Suppressor macrophage treated with lipopolysaccharide for 4 hours (primary cell): ENCODE measurements around the gene ZNF668.
"Not testable (repeated sequence)": the region's sequence is repeated elsewhere in the genome, so short reads cannot be mapped to it uniquely, and the experiment has no call there.

Source experiments
- DNase-seq: peaks from one replicate; pipeline ENCODE4 v3.0.0-alpha.2; 2020

The ZNF668 gene

DNA sequence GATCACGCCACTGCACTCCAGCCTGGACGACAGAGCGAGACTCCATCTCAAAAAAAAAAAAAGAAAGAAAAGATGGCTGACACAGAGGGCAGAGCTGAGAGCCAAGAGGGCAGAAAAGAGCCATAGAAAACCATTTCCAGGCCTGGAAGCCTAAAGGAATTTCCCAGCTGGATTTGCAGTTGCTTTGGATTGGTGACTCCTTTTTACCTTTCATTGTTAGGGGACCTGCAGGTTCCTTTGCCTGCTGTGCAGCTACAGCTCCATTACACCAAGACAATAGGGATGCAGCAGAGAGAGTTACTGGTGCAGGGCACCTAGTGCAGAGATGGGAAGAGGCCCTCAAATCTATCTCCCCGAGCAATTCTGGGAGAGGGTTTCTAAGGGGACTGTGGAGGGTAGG, 18.4 kb downstream of the ZNF668 start:
- no peak for DNase-seq

DNA sequence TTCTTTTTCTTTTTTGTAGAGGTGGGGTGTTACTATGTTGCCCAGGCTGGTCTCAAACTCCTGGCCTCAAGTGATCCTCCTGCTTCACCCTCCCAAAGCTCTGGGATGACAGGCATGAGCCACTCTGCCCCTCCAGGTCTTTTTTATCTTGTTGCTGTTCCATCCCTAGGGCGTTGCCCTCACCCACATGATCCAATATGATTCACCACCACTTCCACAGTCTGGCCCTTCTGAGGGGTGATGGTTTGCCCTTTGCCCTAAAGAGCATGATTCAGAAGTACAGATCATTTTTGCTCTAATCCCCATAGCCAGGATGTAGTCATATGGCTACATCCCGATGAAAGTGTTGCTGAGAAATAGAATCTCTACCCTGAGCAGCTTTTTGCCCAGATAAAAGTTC, 21.9 kb downstream of the ZNF668 start:
- peak; percentile 88 for DNase-seq

DNA sequence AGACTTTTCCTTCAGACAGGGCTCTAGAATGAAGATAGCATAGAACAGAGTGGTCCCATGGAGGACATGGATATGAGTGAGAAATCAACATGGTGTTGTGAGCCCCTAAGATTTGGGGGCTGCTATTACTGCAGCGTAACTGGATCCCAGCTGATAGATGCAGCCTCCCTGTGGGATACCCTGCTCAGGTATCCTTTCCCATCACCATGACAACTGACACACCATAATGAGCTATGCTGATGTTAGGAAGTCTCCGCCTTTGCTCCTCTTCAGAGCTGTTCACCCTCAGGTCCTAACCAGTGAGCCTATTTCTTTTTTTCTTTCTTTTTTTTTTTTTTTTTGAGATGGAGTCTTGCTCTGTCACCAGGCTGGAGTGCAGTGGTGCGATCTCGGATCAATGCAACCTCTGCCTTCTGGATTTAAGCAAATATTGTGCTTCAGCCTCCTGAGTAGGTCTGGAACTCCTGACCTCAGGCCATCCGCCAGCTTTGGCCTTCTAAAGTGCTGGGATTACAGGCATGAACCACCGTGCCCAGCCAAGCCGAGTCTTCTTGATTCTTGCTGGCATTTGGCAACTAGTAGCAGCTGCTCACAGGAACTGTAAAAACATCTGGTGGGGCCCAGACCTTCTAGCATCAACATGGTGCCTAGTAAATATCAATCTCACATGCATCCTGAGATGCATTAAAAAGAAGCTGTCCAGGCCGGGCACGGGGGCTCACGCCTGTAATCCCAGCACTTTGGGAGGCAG, 23.6 kb downstream of the ZNF668 start:
- DNase-seq, result no peak

DNA sequence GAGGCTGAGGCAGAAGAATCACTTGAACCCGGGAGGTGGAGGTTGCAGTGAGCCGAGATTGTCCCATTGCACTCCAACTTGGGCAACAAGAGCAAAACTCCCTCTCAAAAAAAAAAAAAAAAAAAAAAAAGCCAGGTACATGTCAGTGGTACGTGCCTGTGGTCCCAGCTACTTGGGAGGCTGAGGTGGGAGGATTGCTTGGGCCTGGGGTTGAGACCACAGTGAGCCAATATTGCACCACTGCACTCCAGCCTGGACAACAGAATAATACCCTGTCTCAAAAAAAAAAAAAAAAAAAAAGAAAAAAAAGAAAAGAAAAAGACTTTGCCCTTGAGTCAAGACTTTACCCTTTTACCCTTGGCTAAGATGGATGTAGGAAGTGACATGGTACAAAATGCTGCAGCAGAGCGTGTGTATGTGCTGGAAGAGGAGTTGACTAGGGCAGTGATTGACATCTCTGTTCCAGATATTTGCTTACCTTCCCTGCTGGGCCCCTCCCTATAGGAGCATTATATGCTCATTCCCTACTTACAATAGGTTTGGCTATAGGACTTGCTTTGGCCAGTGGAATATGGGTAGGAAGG, 30.1 kb downstream of the ZNF668 start:
- no peak for DNase-seq

DNA sequence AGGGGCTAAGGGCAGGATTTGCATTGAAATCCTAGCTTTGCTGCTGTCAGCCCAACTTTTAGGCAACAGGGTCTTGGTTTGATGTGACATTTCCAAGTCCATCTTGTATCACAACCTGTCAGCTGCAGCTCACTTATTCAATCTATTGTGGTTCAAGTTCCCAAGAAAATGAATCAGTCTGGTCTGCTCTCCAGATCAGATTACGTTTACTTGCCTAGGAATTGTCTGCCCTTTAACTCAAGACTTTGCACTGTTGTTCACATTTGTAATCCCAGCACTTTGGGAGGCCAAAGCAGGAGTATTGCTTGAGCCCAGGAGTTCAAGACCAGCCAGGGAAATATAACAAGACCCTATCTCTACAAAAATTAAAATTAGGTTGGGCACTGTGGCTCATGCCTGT, 30.7 kb downstream of the ZNF668 start:
- no peak for DNase-seq

DNA sequence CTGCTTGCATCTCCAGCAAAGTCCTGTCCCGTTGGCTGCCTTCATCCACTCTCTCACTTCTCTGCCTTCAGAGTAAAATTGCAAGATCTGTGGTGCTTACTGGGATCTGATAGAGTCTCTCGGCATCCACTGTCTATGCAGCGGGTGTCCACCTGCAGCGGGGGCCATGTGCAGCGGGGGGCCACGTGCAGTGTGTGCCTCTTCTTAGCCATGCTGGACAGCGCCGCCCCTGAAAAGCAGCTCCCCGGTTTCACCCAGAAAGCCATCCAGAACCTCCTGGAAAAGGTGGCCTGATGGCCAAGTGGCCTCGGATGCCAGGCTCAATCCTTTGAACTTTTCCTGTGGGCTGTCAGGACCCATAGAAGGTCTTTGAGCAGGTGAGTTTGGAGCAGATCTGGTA, 31.2 kb downstream of the ZNF668 start:
- DNase-seq, result no peak

DNA sequence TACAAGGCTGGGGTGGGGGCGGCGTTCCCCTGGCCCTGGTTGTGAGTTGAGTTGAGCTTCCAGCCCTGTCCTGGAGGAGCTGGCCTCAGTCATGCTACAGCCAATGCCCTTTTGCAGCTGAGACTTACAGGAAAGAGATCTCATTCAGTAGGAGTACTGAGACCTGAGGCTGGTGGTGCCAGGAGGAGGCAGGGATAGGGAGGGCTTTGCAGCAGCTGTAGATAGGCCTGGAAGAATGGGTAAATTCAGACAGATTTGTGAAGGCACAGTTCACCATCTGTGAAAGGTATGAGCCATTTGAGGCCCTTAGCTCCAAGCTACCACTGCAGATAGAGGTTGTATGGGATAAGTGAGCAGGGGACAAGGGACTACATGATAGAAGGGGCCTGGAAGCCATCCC, 35.0 kb downstream of the ZNF668 start:
- DNase-seq, result no peak

DNA sequence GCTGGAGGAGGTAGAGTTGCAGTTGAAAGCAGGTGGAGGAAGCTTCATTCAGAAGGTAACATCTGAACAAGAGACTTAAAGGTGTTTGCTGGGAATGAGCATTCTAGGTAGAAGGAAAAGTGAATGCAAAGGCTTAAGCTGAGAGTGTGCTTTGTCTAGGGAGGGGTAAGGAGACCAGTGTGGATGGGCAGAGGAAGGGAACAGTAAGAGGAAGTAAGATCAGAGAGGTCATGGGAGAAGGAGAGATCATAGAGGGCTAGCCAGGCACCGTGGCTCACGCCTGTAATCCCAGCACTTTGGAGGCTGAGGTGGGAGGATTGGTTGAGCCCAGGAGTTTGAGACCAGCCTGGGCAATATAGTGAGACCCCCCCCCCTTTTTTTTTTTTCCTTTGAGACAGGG, 37.3 kb downstream of the ZNF668 start:
- peak; percentile 70 for DNase-seq

DNA sequence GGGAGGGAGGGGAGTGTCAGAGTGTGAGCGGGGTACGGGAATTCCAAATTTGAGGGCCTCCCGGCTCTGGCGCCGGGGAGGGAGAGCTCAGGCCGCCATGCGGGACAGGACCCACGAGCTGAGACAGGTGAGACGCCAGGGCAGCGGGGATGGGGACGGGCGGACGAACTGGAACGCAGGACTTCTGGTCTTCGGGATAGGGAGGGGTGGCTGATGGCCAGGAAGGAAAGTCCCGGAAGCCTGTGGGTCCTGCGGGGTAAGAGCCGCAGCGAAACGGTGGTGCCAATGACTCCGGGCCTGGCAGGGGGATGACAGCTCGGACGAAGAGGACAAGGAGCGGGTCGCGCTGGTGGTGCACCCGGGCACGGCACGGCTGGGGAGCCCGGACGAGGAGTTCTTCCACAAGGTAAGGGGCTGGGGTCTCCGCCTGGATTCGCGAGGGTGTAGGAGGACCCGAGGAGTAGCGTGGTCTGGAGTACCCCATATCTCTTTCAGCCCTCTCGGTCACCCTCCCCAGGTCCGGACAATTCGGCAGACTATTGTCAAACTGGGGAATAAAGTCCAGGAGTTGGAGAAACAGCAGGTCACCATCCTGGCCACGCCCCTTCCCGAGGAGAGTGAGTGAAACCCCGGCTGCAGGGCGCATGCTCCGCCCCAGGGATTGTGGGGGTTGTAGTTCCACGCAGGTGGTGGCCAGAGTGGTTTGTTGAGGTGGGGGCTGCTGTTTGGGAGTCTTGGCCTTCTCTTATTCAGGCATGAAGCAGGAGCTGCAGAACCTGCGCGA, 40.1 kb downstream of the ZNF668 start:
- DNase-seq, result peak; percentile 92

DNA sequence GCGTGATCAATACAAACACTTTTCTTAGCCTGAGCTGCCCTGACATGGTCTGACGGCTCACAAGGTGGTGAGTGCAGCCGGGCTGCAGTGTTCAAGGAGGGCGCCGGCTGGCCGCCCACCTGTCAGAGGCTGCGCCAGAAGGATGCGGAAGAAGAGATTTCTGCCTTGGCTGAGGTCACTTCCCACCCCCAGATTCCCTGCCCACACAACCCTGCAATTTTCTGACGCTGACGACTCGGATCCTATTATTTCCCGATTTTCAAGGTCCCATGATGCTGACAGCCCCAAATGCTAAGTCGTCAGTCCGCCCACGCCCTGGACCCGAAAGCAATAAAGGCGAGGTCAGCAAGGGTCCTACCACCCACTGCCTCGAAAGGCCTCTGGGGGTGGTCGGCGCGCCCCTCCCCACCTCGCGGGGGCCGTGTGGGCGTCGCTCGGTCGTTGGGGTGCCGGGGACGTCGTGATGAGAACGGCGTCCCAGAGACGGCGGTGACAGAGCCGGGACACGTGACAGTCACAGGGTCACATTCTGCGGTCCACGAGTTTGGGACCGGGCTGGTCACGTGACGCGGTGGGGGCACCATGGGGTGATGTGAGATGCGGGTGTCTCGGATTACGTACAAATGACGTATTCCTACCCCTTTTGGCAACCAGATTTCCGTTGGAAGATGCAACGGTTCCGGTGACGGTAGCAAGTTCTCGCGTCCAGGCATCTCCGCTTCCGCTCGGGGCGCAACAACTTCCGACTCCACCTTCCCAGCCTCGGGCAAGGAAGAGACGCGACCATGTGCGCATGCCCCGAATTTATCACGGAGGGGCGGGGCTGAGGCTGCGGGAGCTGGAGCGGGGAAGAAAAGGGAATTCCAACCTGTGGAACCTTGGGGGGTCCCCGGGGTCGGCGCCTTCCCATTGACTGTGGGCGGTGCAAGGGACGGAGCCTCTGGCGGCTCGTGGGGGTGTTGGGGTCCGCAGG, 41.0 kb downstream of the ZNF668 start, which contains the start of gene STX4:
TSS of gene STX4 (plus strand) at position 823 of the 973 bp plus-strand sequence. CDS start 248 bp downstream, outside the sequence.
- DNase-seq, result peak; percentile 99

DNA sequence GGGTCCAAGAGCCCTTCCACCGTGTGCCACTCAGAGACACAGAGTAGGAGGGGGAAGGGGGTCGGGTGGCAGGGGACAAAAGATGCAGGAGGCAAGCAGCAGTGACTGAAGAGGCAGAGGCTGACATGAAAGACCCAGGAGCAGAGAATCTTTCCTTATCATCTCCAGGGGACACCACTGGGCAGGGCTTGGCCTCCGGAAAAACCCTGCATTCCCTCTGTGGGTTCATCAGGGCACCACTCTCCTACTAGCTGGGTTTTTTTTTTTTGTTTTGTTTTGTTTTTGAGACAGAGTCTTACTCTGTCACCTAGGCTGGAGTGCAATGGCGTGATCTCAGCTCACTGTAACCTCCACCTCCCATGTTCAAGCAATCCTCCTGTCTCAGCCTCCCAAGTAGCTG, 42.8 kb downstream of the ZNF668 start:
- DNase-seq, result no peak

DNA sequence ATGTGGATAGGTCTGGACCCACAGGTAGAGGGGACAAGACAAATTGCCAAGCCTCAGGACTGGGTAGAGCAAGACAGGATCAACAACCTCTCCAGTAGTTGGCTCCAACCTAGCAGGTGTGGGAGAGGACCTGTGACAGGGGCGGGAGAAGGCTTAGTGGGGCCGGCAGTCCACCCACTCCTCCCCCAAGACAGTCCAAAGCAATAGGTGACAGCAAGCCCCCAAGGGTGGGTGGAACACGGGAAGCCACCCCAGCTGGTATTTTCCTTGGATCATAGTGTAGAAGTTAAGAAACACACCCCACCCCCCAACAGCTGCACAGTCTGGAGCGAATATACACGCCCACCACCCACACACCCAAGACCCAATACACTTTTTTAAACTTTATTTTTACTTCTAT, 44.8 kb downstream of the ZNF668 start:
- DNase-seq, result no peak

DNA sequence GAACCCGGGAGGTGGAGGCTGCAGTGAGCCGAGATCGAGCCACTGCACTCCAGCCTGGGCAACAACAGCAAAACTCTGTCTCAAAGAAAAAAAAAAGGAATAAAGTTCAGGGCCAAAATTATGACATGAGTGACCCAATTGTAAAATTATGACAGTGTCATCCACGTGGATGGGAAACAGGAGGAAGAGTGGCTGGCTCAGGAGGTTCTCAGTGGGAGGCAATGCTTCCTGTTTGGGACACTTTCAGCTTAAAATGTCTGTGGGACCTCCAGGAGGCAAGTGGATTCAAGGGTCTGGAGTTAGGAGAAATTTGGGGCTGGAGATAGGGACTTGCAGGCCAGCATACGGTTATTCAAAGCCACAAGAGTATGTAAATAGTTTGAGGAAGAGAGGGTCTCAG, 48.7 kb downstream of the ZNF668 start:
- DNase-seq, result peak; percentile 77

DNA sequence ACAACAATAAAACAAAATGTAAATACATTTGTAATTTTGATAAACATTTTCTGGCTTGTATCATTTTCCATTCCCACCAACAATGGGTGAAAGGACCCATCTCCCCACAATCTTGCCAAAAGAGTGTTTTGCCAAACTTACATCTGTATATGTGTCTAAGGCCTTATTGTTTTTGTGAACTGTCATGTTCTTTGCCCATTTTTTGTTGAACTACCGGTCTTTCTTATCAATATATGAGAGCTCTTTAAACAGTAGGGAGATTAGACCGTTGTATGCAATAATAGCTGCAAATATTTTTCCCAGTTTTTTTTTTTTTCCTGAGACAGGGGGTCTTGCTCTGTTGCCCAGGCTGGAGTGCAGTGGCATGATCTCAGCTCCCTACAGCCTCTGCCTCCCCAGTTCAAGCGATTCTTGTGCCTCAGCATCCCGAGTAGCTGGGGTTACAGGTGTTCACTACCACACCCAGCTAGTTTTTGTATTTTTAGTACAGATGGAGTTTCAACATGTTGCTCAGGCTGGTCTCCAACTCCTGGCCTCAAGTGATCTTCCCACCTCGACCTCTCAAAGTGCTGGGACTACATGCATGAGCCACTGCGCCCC, 50.3 kb downstream of the ZNF668 start:
- no peak for DNase-seq

DNA sequence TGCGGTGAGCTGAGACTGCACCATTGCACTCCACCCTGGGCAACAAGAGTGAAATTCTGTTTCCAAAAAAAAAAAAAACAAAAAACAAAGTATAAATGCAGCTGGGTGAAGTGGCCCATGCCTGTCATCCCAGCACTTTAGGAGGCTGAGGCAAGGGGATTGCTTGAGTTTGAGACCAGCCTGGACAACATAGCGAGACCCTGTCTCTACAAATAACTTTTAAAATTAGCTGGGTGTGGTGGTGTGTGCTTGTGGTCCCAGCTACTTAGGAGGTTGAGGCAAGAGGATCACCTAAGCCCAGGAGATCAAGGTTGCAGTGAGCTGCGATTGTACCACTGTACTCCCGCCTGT, 50.8 kb downstream of the ZNF668 start:
- DNase-seq, result no peak

DNA sequence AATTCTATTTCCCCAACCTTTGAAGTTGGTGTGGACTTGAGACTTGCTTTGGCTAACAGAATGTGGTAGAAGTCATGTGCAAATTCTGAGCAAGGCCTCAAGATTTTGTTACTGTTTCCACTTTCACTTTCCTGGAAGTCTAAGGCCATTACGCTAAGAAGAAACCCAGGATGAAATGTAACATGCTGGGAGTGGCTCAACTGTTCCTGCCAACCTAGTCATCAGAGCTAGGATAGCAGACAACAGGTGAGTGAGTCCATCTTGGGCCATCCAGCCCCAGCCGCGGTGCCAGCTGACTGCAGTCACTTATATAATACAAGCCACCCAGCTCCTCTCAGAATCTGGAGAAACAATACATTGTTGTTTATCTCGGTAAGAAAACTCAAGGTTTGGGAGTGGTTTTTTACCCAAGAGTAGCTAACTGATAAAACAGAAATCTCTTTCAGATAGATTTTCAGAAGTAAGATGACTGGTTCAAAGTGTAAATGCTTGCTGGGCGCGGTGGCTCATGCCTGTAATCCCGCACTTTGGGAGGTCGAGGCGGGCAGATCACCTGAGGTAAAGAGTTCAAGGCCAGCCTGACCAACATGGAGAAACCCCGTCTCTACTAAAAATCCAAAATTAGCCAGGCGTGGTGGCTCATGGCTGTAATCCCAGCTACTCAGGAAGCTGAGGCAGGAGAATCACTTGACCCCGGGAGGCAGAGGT, 51.3 kb downstream of the ZNF668 start:
- peak; percentile 71 for DNase-seq

DNA sequence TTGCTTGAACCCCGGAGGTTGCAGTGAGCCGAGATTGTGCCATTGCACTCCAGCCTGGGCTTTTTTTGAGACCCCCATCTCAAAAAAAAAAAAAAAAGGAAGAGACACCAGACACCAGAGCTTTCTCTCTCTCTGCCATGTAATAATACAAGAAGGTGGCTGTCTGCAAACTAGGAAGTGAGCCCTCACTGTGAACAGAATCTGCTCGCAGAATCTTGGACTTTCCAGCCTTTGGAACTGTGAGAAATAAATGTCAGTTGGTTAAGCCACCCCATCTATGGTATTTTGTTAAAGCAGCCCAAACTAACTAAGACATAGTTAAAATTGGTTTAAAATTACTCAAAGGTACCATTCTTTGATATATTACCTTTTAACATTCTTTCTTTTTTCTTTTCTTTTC, 53.5 kb downstream of the ZNF668 start:
- DNase-seq, result no peak

DNA sequence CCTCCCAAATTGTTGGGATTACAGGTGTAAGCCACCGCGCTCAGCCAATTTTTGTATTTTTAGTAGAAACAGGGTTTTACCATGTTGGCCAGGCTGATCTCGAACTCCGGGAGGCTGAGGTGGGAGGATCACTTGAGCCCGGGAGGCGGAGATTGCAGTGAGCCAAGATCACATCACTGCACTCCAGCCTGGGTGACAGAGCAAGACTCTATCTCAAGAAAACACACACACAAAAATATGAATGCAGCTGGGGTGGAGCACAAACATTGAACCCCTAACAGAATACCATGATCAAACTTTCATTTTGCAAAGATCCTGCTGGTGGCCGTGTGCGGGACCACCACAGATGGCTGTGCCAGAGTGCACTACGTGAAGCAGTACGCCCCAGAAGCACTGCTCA, 56.3 kb downstream of the ZNF668 start:
- DNase-seq, result not testable (repeated sequence)

DNA sequence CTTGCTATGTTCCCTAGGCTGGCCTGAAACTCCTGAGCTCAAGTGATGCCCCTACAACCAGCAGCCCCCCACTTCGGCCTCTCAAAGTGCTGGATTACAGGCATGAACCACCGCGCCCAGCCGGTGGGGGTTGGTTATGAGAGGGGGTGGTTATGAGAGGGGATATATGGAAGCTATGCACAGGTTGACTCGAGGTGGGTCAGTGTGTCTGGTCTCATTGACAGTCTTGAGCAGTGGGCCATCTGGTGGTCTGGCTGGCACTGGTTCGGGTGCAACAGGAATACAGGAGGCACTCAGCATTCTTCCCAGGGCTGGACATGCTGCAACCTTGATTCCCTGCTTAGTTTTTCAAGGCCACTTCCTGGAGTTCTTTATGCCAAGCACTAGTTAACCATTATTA, 58.0 kb downstream of the ZNF668 start:
- DNase-seq, result no peak

DNA sequence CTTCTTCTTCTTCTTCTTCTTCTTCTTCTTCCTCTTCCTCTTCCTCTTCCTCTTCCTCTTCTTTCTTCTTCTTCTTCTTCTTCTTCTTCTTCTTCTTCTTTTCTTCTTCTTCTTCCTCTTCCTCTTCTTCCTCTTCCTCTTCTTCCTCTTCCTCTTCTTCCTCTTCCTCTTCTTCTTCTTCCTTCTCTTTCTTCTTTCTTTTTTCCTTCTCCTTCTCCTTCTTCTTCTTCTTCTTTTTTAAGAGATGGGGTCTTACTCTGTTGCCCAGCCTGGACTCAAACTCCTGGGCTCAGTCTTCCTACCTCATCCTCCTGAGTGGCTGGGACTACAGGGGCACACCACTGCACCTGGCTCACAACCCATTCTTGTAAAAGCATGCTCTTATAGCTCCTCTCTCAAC, 60.7 kb downstream of the ZNF668 start:
- DNase-seq, result not testable (repeated sequence)

DNA sequence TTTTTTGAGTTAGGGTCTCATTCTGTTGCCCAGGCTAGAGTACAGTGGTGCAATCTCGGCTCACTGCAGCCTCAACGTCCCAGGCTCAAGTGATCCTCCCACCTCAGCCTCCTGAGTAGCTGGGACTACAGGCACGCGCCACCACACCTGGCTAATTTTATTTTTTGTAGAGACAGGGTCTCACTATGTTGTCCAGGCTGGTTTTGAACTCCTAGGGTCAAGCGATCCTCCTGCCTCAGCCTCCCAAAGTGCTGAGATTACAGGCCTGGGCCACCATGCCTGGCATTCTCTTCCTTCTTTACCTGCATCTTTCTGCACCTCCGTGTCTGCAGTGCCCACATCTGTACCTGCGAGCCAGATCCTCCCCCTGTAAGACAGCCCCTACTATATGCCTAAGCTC, 62.2 kb downstream of the ZNF668 start:
- DNase-seq, result not testable (repeated sequence)
